ENCODE data around the gene SLC17A5.

- TF ChIP-seq ATF2 (IDR thresholded peaks at IDR 0.05; ENCODE audit: low read length): no peak
- TF ChIP-seq SPI1 (IDR thresholded peaks at IDR 0.05; ENCODE audit: borderline replicate concordance, insufficient read depth, low read depth, low read length): no peak
- TF ChIP-seq POLR2AphosphoS5 (IDR thresholded peaks at IDR 0.05; ENCODE audit: low read length): no peak
- no peak for TF ChIP-seq TAF1 (IDR thresholded peaks at IDR 0.05; ENCODE audit: borderline replicate concordance, low read depth, low read length)
- no peak for TF ChIP-seq TCF12 (IDR thresholded peaks at IDR 0.05; ENCODE audit: low read depth, low read length)
- TF ChIP-seq SP1 (IDR thresholded peaks at IDR 0.05; ENCODE audit: low read depth, low read length): no peak
- TF ChIP-seq BCLAF1 (IDR thresholded peaks at IDR 0.05): no peak
- no peak for TF ChIP-seq SMAD5 (IDR thresholded peaks at IDR 0.05; ENCODE audit: low read depth)
- no peak for TF ChIP-seq REST (IDR thresholded peaks at IDR 0.05; ENCODE audit: low read depth, low read length)
- TF ChIP-seq USF2 (IDR thresholded peaks at IDR 0.05; ENCODE audit: borderline replicate concordance, low read depth, low read length): no peak
- TF ChIP-seq CTCF (IDR thresholded peaks at IDR 0.05 in 2 of 3, conservative IDR thresholded peaks at IDR 0.05 in 1 of 3; ENCODE audit: control insufficient read depth in 2 of 3, extremely low read depth in 1 of 3, insufficient read depth in 1 of 3, low read depth in 3 of 3, low read length in 3 of 3): no peak
These were observed 18.3 kb upstream of the SLC17A5 start for GRCh38 chr6:73671911-73672685.
